GM19467 (cell line): ENCODE results near the gene PLEKHA1.

Source experiments
- ATAC-seq: cut with Tn5 transposase; IDR thresholded peaks from one replicate; pipeline ENCODE4 v1.9.1; 2021; ENCODE audit warnings: mild to moderate bottlenecking, moderate library complexity; ENCODE audit not compliant: unreplicated experiment

PLEKHA1 gene

DNA sequence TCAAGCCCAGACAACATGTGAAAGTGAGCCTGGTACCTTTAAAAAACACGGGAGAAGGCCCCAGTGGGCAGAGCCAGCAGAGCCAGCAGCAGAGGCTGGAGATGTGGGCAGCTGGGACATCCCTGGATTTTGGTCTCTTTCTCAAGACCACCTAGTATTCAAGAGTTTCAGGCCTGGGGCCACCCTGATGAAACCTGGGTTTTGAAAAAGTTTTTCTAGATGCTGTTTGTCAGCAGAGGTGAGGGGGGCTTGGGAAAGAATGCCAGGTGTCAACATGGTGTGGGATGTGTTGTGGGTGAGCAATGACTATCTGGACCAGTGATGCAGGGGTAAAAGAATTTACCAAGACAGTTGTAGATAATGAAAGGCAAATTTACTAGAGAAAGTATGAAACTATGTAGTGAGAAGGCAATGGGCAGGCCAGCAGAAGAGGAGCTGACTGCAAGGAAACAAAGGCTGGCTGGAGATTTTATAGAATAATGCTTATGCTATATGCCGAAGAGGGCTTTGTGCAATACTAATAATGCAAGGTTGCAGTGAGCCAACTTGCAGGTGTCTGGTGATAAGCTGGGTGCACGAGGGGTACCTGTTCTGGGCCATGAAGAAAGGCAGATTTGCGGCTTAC, 28.1 kb upstream of the PLEKHA1 start:
- ATAC-seq: no peak

DNA sequence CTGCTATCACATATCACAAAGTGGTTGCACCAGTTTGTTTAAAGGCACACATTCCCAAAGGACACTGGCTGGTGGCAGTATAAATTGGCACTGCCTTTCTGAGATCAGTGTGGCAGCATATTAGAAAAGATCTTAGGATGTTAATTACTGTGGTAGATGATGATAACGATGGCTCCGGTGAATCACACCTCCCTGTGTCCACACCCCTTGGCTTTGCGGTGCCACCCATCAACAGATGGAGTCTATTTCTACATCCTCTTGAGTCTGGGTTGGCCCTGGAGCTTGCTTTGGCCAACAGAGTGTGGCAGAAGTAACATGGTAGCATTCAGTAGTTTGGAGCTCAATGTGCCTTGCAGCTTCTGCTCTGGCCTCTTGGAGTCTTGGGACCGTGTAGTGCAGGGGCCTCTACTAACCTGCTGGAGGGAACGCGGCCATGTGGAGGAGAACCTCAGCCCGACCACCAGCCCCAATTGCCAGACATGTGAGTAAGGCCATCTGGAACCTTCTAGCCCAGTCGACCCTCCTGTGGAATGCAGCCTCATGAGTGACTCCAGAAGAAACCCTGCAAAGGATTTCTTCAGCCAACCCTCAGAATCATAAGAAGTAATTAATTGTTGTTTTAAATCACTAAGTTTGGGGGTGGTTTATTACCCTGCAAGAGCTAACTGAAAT, 27.2 kb upstream of the PLEKHA1 start:
- ATAC-seq: no peak

DNA sequence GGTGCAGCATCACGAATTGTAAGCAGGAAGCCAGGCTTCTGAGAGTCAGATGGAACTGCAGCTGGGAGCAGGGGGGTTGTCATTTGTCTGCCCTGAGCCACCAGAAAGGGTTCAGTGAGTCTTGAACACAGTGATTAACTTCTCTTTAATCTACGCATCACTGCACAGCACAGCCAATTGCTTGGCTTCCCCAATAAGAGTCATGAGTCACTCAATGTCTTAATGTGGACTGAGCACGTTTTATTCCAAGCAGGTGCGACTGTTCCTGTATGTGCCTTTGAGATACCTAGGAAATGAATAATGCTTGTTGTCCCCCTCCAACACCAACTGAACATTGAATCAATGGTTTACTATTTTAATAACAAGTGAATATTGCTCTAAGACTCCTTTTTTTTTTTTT, 26.0 kb upstream of the PLEKHA1 start:
- ATAC-seq: no peak

DNA sequence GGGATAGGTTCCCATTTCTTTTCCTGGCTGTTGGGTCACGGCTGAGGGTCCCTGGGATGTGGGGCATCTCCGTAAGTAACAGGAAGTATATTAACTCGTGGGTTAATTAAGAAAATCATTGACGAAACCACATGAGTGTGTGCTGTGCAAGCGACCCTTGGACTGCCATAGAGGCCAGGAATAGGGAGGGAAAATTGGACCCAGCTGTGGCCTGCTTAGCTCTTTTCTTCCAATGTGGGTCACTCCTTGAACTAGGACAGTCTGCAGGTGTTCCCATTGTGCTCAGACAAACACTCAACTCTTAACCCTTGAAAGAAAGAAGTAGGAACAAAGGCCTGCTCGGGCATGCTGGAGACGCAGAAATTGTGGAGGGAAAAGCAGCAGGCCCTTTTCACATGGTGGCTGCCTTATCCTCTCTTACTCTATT, 25.6 kb upstream of the PLEKHA1 start:
- ATAC-seq: no peak

DNA sequence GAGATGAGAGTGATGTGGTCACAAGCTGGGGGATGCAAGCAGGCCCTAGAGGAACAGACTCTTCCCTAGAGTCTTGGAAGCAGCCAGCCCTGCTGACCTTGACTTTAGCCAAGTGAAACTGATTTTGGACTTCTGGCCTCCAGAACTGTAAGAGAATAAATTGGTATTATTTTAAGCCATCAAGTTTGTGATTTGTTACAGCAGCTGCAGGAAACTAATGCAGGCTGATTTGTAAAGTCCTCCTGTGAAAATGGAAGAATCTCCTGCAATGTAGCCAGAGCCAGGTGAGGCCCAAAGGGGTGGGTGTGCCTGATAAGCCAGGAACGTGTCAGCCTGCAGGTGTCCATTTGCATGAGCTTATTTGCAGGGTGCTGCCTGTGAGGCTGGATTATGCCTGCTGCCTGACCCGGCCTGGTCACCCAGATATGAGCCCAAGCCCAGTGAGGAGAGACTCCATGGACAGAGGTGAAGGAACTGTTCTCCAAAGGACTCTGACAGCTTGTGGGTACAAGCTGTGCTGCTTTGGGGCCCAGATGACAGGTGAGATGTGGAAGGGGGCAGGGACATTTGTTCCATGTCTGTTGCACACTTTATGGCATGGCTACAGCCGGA, 24.6 kb upstream of the PLEKHA1 start:
- ATAC-seq: no peak

DNA sequence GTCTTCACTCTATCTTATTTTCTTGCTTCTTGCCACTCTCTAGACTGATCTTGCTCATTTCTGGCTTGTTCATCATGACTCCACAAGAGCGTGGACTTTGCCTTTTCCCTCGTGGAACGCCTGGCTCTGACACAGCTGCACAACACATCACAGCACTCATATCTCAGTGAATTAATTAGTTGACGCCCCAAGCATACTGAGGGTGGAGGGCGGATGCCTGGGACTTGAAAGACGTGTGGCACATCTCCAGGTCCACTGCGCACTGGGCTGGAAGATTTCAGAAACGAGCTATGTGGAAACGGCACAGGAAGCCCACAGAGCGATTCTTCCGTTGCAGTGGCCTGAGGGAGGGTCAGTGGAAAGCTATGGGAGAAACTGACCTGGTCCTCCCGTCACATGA, 23.6 kb upstream of the PLEKHA1 start:
- no peak for ATAC-seq

DNA sequence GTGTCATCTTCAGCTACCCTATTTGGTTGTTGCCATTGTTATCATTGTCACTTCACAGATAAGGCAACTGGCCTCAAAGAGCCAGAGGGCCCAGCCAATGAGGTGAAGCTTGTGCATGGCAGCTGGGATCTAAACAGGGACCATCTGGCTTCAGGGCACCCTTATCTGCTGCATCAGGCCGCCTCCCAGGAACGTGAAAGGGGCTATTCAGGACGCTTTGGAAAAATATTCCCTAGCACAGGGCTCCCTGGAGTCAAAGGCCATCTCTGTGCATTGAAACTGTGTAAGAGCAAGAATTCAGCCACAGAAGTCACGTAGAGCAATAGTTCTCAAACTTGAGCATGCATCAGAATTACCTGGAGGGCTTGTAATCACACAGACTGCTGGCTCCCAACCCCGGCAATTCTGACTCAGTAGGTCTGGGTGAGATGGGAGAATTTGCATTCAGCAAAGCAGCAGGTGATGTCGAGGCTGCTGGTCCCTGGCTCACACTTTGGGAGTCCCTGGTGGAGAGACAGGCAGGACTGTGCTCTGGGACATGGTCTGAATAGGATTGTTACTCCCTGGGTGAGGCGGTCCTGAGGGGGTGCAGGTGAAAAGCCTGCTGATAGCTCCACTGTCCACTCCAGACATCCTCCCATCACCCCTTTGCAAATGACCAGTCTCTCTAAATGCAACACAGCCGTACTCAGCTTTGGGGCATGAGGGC, 21.5 kb upstream of the PLEKHA1 start:
- ATAC-seq: no peak

DNA sequence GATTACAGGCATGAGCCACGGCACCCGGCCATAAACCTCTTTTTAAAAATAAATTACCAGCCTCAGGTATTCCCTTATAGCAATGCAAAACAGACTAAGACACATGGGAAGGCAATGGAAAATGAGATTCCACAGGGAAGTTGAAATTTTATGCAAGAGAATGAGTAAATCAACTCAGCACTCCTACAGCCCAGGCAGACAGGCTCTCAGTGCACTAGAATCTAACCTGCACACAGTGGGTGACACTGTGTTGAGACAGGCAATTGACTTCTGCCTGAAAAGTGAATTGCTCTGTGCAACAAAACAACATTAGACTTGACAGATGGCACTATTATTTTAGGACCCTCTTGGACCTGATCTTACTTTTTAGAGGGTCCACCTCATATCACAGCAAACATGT, 20.1 kb upstream of the PLEKHA1 start:
- no peak for ATAC-seq

DNA sequence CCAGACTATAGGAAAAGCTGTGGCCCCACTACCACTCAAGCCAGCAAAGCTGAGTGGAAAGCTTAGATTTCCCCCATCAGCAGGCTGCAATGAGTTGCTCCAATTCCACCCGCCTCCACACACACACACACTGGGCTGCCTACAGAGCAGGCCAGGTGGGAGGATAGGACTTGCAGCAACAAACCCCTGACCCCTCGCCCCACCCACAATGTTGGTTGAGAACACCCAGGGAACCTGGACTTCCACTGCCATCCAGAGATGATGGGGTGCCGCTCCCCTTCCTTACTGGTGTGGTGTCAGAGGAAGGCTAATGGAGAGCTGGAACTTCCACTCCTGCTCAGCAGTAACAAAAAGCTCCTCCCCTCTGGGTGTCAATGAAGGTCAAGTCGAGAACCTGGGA, 16.8 kb upstream of the PLEKHA1 start:
- ATAC-seq: no peak

DNA sequence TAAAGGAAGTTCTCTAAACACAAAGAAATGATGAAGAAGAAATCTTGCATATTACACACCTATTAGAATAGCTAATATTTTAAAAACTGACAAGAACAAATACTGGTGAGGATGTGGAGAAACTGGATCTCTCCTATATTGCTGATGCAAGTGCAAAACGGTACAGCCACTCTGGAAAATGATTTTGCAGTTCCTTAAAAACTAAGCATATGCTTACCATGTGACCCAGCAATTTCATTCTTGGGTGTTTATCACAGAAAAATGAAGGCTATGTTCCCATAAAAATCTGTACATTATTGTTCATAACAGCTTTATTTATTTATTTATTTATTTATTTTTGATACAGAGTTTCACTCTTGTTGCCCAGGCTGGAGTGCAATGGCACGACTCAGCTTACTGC, 14.9 kb upstream of the PLEKHA1 start:
- no peak for ATAC-seq

DNA sequence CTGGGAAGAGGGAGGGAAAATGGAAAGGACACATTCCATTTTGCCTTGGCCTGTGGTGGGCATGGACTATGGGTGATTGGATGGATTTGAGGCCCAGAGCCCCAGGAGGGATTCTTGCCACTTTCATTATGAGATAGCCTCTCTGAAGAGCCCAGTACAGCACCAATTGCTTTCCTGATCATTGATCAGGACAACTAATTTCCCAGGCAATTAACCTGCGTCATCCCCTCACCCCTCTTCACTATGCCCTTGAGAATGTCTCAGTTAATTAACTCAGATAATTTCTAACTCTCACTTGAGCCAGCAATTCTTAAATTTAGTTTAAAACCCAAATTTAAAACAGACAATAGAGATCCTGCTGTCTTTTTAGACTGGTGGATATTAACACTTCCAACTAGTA, 13.5 kb upstream of the PLEKHA1 start:
- no peak for ATAC-seq

DNA sequence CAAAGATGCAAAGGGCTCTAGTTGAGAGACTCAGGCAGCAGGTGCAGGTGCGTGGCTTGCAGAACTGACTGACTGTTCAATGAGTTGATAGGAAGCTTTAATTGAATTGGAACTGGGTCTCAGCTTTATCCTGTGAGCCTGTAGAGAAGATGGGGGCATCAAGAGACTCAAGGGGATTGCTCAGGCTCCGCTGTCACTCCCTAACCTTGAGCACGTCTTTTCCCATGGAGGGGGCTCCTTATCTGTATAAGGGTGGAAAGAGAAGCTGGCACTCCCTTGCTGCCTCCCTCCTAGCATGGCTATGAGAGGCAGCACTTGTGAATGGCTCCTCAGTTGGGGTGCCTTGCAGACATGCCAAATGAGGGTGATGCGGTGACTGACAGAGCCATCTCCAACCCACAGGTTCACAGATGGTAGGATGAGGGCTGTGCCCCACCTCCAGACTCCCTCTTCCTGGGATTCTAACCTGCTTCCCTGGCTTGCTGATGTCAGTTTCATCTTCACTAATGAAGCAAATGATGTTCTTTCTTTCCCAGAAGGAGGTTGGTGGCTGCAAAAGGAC, 12.4 kb upstream of the PLEKHA1 start:
- no peak for ATAC-seq

DNA sequence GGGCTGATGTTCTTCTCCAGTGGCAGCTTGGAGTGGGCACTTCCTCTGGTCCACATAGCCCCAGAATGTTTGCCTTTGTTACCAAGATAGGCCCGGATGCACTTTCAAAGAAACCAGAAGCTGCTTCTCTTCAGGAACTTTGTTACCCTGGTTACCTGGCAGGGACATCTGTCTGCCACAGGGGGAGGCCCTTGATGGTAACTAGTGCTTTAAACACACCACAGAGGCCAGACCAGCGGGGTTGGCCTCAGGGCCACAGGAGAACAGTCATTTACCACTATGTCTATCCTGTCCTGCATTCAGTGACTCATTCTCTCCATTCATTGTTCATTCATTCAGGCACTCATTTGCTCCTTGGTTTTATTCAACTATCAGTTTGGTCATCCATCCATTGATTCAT, 11.9 kb upstream of the PLEKHA1 start:
- ATAC-seq: no peak

DNA sequence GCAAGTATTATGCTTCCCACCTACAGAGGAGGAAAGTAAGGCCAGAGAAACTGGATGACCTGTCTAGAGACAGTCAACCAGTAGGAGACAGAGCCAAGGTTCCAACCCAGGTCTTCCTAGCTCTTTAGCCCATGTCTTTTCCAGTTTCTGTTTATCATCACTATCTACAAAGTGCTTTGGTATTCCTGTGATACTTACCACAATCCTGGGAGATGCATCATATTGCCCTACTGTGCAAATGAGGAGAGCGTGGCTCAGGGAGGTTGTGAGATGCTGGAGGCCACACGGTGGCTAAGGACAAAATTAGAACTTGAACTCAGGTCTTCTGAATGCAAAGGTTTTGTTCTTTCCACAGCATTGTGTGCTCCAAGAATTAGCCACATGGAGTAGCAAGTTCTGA, 11.2 kb upstream of the PLEKHA1 start:
- ATAC-seq: no peak

DNA sequence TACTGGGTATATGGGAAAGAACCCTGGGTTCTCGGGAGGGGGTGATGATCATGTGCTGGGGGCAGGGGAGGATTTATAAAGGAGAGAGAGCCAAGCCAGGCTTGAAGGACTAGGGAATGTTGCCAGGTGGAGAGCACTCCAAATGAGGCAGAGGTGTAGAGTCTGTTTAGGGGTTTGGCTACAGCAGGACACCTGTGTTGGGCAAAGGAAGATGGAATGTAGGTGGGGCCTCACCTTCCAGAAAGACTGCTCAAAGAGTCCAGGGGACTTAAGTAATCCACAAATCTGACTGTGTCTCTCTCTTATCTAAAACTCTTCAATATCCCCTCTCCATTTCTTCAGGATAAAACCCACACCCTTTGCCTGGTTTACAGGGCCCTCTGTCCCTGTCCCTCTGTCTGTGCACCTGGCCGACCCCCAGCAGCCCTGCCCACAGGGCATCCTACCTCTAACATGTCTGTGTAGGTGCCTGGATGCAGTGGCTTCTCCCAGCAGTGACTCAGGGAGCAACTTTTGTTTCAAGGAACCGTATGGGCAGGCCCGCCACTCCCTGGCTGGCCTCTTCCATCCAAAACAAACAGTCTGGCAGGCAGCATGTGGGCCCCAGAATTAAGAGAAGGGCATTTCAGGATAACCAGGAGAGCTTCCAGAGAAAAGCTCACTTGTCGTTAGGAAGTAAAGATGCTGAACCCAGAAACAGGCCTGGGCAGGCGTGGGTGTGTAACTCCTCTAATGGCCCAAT, 10.6 kb upstream of the PLEKHA1 start:
- ATAC-seq: no peak

DNA sequence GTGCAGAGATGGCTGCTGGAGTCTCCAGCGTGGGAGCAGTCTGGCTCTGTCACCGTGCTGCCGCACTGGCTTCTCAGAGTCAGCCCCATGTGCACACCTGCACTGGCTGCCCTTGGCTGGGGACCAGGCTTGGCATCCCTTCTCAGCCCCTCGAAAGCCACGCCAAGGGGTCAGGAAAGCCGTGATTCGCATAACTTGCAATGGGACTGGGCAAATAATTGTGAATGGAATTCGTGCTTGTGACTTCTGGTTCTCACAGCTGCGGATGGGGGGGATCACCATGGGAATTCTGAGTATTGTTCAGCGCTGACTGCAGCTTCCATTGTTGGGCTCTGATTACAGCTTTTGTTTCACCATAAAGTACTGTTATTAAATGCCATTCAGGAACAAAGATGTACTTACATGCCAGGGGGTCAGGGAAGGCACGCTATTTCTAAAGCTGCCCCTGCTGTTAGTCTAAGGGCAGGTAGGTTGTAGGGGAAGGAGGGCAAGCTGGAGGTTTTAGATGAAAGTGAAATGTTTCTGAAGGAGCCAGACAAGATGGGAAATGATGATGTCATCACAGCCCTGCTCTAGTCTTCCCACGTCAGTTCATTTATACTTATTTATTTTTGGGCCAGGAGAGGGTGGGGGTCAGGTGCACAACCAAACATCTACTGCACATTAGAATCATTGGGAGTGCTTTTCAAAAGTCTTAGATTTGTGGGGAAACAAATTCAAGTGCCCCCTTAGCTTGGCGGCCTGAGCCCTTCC, 5.8 kb upstream of the PLEKHA1 start:
- no peak for ATAC-seq

DNA sequence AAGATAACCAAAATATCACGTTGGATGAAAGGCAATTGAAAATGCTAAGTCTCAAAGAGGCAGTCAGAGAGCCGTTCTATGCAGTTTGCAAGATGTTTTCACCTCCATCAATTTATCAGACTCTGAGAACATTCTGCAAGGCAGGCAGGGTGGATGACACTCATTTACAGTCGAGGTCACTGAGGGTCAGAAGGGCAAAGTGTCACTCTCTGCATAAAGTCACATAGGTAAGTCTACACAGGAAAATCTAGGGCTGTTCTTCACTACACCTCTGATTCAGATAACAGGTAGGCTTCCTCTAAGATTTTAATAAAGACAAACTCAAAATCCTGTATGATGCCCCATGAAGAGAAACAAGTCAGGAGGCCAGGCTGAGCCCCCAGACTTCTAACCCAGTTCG, 1.4 kb upstream of the PLEKHA1 start:
- no peak for ATAC-seq

DNA sequence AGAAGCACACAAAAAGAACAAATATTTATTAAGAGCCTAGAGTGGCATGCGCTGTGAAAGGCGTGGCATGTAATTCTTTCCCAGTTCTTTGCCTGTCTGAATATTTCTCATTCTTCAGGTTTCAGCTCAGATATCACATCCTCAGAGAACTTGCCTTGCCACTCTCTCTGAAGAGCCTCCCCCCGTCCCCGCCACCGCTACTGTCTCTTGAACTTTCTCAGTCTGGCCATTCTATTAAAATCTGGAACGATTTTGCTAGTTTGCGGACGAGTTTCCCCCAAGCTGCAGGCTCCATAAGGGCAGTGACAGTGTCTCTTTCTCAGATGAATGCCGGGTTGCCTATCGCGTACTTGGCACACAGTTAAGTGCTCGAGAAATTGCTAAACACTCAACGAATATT, 787 bp upstream of the PLEKHA1 start:
- ATAC-seq: no peak

DNA sequence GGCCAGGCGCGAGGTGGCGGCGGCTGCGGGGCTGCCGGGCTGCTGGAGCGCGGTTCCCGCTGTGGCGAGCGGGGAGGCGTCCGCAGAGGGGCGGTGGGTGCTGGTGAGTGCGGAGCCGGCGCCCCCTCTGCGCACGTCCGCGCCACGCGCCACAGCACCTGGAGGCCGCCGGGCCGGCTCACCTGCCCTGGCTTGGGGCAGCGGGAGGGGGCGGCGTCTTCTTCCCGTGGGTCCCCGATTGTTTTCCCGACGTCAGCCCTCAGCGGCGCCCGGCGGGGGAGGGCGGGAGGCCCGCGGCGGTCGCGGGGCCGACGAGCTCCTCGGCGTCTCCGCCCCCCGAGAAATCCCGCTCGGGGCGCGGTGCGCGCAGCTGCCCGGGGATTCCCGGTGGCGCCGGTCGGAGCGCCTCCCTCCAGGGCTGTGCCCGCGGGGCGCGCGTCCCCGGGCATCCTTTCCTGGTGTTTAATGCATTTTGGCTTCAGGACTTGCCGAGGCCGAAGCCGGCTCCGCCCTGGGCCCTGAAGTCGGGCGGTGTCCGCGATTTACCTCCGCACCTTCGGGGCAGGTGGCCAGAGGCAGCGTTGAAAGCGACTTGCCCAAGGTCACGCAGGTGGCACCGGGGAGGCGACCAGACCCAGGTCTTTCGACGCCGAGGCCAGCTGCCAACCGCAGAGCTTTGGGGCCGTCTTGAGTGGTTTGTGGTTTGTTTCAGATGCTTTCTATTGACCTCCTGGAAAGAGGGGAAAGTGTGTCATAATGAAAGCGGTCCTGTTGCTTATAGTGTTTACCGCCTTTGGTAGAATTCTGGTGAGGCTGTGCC, 561 bp downstream of the PLEKHA1 start:
- ATAC-seq: peak; percentile 51
